K562 (cell line): ENCODE data around the gene FADS1. TPM values are rescaled to one million over a fixed set of nuclear protein-coding genes. Genes with fewer than 3 reads are reported as not detected.

Source experiments
- ATAC-seq: fragments of 200-7000 bp; cut with Tn5 transposase; 3 replicates; pipeline ENCODE4 v1.9.1; 2020; ENCODE audit warnings: moderate library complexity
- BruUV-seq: library from RNA; stranded (reverse); fragments of 400-500 nt; replicated peaks from 2 replicates; lab custom pipeline; 2021; lab: Mats Ljungman, UMichigan
- CTCF ChIA-PET: fragments of 300-600 bp; formaldehyde crosslinking; extraction: SDS; loops from one replicate; lab custom pipeline; 2021; ENCODE audit warnings: low intra/inter-chr PET ratio; lab: Yijun Ruan, JAX
- POLR2A ChIA-PET: fragments of 300-600, 350-650 bp; sonication (Branson Sonifier 250); formaldehyde crosslinking; extraction: SDS; loops from one replicate; lab custom pipeline; 2021; ENCODE audit warnings: antibody characterized with exemption, inconsistent platforms; lab: Yijun Ruan, JAX
- DNase-seq, 4 experiments: peaks; one replicate each; pipeline versions ENCODE4 v3.0.0 to v3.0.0-alpha.2; 2011 to 2018; ENCODE audit warnings: low spot score in 3 of 4, mixed read lengths in 3 of 4; ENCODE audit errors: extremely low read depth in 1 of 4
- FAIRE-seq: peaks from 2 replicates; lab custom pipeline; 2011; peaks lifted over from hg19 to GRCh38; lab: Jason Lieb, UNC
- H2AFZ ChIP-seq: 2 replicates; pipeline ENCODE4 v1.6.0; 2011; ENCODE audit warnings: low read depth, low read length, control low read depth, inconsistent platforms
- H3K27ac ChIP-seq: fragments of 200-600 bp; 3 replicates; pipeline ENCODE4 v1.8.0; 2011; ENCODE audit warnings: low read depth, mild to moderate bottlenecking, control low read depth, inconsistent platforms, low read length, moderate library complexity, mixed read lengths; ENCODE audit errors: extremely low read depth
- H3K27me3 ChIP-seq, 2 experiments: fragments of 300-600 bp in 1 of 2; 2 replicates in 1 of 2; 3 replicates in 1 of 2; pipeline versions ENCODE4 v1.6.0 to v1.8.0; 2011; ENCODE audit warnings: inconsistent platforms in 2 of 2, low read length in 2 of 2, mild to moderate bottlenecking in 1 of 2, mixed read lengths in 1 of 2, moderate library complexity in 1 of 2; ENCODE audit not compliant: control insufficient read depth in 2 of 2, insufficient read depth in 2 of 2
- H3K36me3 ChIP-seq: fragments of 300-600 bp; 3 replicates; pipeline ENCODE4 v1.8.0; 2011; ENCODE audit warnings: mild to moderate bottlenecking, low read length, inconsistent platforms; ENCODE audit not compliant: control insufficient read depth, insufficient read depth
- H3K4me1 ChIP-seq, 2 experiments: fragments of 200-600 bp in 1 of 2; replicated peaks in 1 of 2; 2 replicates in 1 of 2; 3 replicates in 1 of 2; pipeline versions ENCODE4 v1.5.1 to v1.8.0; 2011; ENCODE audit warnings: inconsistent platforms in 2 of 2, low read length in 2 of 2, mild to moderate bottlenecking in 1 of 2, mixed read lengths in 1 of 2, moderate library complexity in 1 of 2; ENCODE audit not compliant: control insufficient read depth in 2 of 2, insufficient read depth in 2 of 2
- H3K4me2 ChIP-seq: 2 replicates; pipeline ENCODE4 v1.6.1; 2011; ENCODE audit warnings: low read length, control low read depth, inconsistent platforms, mixed read lengths; ENCODE audit not compliant: insufficient read depth
- H3K4me3 ChIP-seq: fragments of 200-600 bp; sonication (generic), shearing (Covaris generic); 2 replicates; pipeline ENCODE4 v1.5.1; 2016; ENCODE audit warnings: control low read depth, inconsistent platforms
- H3K79me2 ChIP-seq: fragments of 200-600 bp; 3 replicates; pipeline ENCODE4 v1.8.0; 2011; ENCODE audit warnings: low read length, inconsistent platforms; ENCODE audit not compliant: control insufficient read depth, insufficient read depth
- H3K9ac ChIP-seq, 2 experiments: 2 replicates each; pipeline versions ENCODE4 v1.6.0 to v1.6.1; 2011; ENCODE audit warnings: low read depth in 2 of 2, low read length in 2 of 2, control low read depth in 1 of 2, inconsistent platforms in 1 of 2, mild to moderate bottlenecking in 1 of 2, mixed read lengths in 1 of 2; ENCODE audit not compliant: insufficient read depth in 1 of 2
- H3K9me1 ChIP-seq: one replicate; pipeline ENCODE4 v1.6.0; 2011; ENCODE audit warnings: inconsistent platforms, mild to moderate bottlenecking, low read length, moderate library complexity; ENCODE audit not compliant: control insufficient read depth, insufficient read depth
- H3K9me3 ChIP-seq: replicated peaks from 2 replicates; pipeline ENCODE4 v1.5.1; 2011; ENCODE audit warnings: low read depth, low read length, inconsistent platforms; ENCODE audit not compliant: control insufficient read depth, insufficient read depth
- H4K20me1 ChIP-seq: replicated peaks from 2 replicates; pipeline ENCODE4 v1.6.1; 2011; ENCODE audit warnings: low read length, inconsistent platforms, mixed read lengths; ENCODE audit not compliant: control insufficient read depth, insufficient read depth
- CHD1 ChIP-seq: fragments of 200-600 bp; sonication (generic); IDR thresholded peaks from one replicate; pipeline ENCODE4 v1.6.1; 2012; ENCODE audit warnings: mild to moderate bottlenecking, moderate library complexity, low read length, inconsistent platforms
- ZNF197 ChIP-seq: fragments of 200-800 bp; sonication (Bioruptor generic); IDR thresholded peaks from 2 replicates; pipeline ENCODE4 v1.6.1; 2016; ENCODE audit warnings: low read depth, missing genetic modification characterization, missing compliant biosample characterization
- WGBS: fragments of 100-300 bp; shearing (Covaris generic); methylation state at CpG from one replicate; pipeline ENCODE4 v1.1.6; 2016; ENCODE audit warnings: low coverage, mixed read lengths; ENCODE audit not compliant: insufficient coverage; ENCODE audit errors: missing lambda C conversion rate; 5-methylcytosine and 5-hydroxymethylcytosine counted together
- in situ Hi-C: fragments of 300-500 bp; cut with MboI; formaldehyde crosslinking; loops from 4 replicates; pipeline ENCODE4 v1.15.0; 2018; ENCODE audit warnings: inconsistent platforms, mixed read lengths
- intact Hi-C: fragments of 100-400 bp; cut with micrococcal nuclease; formaldehyde crosslinking; loops from 2 replicates; pipeline ENCODE4 v1.14.2; 2022
- polyA plus RNA-seq, 8 experiments: library from polyadenylated mRNA; depleted of rRNA in 4 of 8; stranded (reverse) in 5 of 8; unstranded in 3 of 8; fragments of >200 nt; fragmentation: Nextera tagmentation in 2 of 8; fragmentation: Illumina TruSeq in 1 of 8; extraction: Ambion mirVana in 2 of 8; extraction: Trizol in 1 of 8; gene quantifications; 2 replicates each; pipeline versions ENCODE4 v1.2.1 to v1.2.3, GENCODE V29; 2011 to 2014; ENCODE audit warnings: inconsistent platforms in 1 of 8, missing spikeins in 1 of 8
- total RNA-seq, 7 experiments: library from RNA; depleted of rRNA in 6 of 7; stranded (reverse); fragments of >200 nt in 6 of 7; fragmentation: Illumina TruSeq in 2 of 7; extraction: Trizol in 2 of 7; gene quantifications; 2 replicates each; pipeline versions ENCODE4 v1.2.1 to v1.2.3, GENCODE V29; 2011 to 2021; ENCODE audit warnings: low replicate concordance in 1 of 7
- TF ChIP-seq, protein P1 (sequence below): sonication (generic); formaldehyde crosslinking; IDR thresholded peaks from 2 replicates; pipeline ENCODE4 v1.8.0; 2022; ENCODE audit warnings: mild to moderate bottlenecking, missing genetic modification reagents
- TF ChIP-seq, protein P2 (sequence below): fragments of 450-650 bp; IDR thresholded peaks from 2 replicates; pipeline ENCODE4 v1.6.1; 2017; ENCODE audit warnings: antibody characterized with exemption, mild to moderate bottlenecking

FADS1 gene
- total and polyA plus RNA-seq, 9 of the 15 experiments (the other 6 are each of a cell fraction or from before 2014, with no cell fraction given) = 110 to 864 (median 364) TPM

DNA sequence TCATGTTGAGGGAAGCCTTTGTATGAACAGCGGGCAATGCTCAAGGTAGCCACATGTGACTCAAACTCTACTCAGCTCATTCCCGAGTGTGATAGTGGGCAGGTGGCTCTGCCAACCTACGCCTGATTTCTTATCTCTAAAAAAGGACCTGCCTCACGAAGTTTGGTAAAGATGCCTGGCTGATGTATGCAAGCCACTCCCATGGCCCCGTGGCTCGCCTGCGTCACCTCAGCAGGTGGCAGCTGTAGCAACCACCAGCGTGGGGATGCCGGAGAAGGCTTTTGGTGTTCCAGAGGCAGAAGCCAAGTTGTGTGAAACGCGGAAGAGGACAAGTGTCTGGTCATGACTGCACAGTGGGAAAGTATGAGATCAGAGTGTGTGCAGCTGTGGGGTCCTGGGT lies 16.7 kb upstream of the FADS1 start:
- ATAC-seq (no peak), DNase-seq (no peak), FAIRE-seq (no peak)
- BruUV-seq = no TSS peak
- no peaks in the 10 kb centered on the region for H3K36me3 ChIP-seq
- peaks cover 36% of the 10 kb centered on the region; the same call in 2 of the 3 replicates for H3K79me2 ChIP-seq
- H3K9me1 ChIP-seq = peaks cover 12% of the 10 kb centered on the region
- no peaks in the 10 kb centered on the region for H4K20me1 ChIP-seq
- ChIA-PET POLR2A (interaction anchor here (1.2 to 2.3 kb wide), 5 partner anchors 9 to 21 kb away, joined by 3 to 8 read pairs (median 7); no protein-coding TSS in a partner anchor), CTCF (no interaction called here)
- no peaks in the 10 kb centered on the region for H3K27me3 ChIP-seq
- peak overlapping the region; percentile 86 to 93 for H3K9ac ChIP-seq
- no peaks in the 10 kb centered on the region for H3K9me3 ChIP-seq
- in situ Hi-C loops = no loop called here
- intact Hi-C loops = no loop called here
- no peak overlapping the region for H2AFZ ChIP-seq
- peak overlapping the region; percentile 100 for H3K27ac ChIP-seq
- peak overlapping the region; percentile 73; the same call in 1 of the 2 replicates for H3K4me2 ChIP-seq
- 70% methylated on average over 11 of the region's 11 CpGs for WGBS
- H3K4me1 ChIP-seq = peaks cover 51 to 63% of the 10 kb centered on the region in 2 experiments
- TF ChIP-seq ZNF197 (CRISPR knock-in tag) (0 out of 2 replicates have a peak, but pooled peaks have one; percentile 0), CHD1 (no peak)
- TF ChIP-seq, protein P1, sequence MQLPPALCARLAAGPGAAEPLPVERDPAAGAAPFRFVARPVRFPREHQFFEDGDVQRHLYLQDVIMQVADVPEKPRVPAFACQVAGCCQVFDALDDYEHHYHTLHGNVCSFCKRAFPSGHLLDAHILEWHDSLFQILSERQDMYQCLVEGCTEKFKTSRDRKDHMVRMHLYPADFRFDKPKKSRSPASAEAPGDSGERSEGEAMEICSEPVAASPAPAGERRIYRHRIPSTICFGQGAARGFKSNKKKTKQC (CRISPR knock-in tag) = 0 out of 2 replicates have a peak, but pooled peaks have one; percentile 11
- TF ChIP-seq, protein P2, sequence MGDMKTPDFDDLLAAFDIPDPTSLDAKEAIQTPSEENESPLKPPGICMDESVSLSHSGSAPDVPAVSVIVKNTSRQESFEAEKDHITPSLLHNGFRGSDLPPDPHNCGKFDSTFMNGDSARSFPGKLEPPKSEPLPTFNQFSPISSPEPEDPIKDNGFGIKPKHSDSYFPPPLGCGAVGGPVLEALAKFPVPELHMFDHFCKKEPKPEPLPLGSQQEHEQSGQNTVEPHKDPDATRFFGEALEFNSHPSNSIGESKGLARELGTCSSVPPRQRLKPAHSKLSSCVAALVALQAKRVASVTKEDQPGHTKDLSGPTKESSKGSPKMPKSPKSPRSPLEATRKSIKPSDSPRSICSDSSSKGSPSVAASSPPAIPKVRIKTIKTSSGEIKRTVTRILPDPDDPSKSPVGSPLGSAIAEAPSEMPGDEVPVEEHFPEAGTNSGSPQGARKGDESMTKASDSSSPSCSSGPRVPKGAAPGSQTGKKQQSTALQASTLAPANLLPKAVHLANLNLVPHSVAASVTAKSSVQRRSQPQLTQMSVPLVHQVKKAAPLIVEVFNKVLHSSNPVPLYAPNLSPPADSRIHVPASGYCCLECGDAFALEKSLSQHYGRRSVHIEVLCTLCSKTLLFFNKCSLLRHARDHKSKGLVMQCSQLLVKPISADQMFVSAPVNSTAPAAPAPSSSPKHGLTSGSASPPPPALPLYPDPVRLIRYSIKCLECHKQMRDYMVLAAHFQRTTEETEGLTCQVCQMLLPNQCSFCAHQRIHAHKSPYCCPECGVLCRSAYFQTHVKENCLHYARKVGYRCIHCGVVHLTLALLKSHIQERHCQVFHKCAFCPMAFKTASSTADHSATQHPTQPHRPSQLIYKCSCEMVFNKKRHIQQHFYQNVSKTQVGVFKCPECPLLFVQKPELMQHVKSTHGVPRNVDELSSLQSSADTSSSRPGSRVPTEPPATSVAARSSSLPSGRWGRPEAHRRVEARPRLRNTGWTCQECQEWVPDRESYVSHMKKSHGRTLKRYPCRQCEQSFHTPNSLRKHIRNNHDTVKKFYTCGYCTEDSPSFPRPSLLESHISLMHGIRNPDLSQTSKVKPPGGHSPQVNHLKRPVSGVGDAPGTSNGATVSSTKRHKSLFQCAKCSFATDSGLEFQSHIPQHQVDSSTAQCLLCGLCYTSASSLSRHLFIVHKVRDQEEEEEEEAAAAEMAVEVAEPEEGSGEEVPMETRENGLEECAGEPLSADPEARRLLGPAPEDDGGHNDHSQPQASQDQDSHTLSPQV = peak; percentile 14
- TF ChIP-seq, all 486 proteins: peak for 3
- no peak overlapping the region for H3K4me3 ChIP-seq
